SW 1271 (cell line): ENCODE results near the gene PTGDS.
"Not testable (repeated sequence)": the region's sequence is repeated elsewhere in the genome, so short reads cannot be mapped to it uniquely, and the experiment has no call there.

Experiments used
- DNase-seq, 2 experiments: peaks; one replicate each; lab custom pipeline; 2025; lab: John Stamatoyannopoulos, UW

The PTGDS gene

DNA sequence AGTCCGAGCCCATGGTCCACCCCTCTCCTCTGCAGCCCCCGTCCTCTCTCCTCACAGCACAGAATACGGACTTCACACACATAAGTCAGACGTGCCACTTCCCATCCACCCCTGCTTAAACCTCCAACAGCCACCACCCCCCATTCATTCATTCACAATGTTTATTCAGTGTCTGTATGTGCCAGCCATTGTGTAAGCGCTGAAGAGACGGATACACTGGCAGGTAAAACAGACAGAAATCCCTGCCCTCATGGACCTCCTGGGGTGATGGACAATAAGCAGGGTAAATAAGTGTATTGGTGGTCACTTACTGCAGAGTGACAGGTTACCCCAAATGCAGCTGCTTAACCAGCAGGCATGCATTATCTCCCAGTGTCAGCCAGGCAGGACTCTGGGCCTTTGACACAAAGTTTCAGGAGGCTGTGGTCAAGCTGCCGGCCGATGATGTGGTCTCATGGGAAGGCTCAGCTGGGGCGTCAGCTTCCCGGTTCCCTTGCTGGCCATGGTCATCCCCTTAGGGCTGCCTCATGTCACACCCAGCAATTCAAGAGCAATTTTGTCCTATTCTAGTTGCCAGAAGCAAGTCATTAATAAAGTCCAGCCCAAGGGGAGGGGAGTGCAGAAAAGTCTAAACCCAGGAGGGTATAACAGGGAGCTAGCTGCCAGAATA lies 13.1 kb downstream of the PTGDS start:
- DNase-seq = no peak

GRCh38 chr9:136991993-136992818 lies 14.9 kb downstream of the PTGDS start, which contains the start of gene PAXX:
TSS of gene PAXX (plus strand) at chr9:136992422. CDS start at chr9:136992444, 22 bp downstream.
- peak; percentile 75 to 89 for DNase-seq

- no peak for DNase-seq
Measured at GRCh38 chr9:136992819-136993369, 15.6 kb downstream of the PTGDS start.

GRCh38 chr9:136994180-136994887 lies 17.0 kb downstream of the PTGDS start:
- no peak for DNase-seq

DNA sequence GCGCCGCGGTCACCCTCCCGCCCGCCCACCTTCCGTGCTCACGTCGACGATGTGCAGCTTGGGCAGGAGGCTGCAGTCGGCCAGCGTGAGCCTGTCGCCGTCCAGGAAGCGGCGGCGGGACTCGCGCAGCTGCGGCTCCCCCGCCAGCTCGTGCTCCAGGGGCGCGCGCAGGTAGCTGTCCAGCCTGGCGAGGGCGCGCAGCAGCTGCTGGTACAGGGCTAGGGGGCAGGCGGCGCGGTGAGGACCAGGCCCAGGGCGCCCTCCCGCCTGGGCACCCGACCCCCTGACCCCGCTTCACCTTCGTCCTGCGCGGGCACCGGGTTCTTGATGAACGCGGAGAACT lies 17.6 kb downstream of the PTGDS start:
- DNase-seq = no peak

GRCh38 chr9:136995362-136995761 lies 18.1 kb downstream of the PTGDS start:
- DNase-seq = no peak

DNA sequence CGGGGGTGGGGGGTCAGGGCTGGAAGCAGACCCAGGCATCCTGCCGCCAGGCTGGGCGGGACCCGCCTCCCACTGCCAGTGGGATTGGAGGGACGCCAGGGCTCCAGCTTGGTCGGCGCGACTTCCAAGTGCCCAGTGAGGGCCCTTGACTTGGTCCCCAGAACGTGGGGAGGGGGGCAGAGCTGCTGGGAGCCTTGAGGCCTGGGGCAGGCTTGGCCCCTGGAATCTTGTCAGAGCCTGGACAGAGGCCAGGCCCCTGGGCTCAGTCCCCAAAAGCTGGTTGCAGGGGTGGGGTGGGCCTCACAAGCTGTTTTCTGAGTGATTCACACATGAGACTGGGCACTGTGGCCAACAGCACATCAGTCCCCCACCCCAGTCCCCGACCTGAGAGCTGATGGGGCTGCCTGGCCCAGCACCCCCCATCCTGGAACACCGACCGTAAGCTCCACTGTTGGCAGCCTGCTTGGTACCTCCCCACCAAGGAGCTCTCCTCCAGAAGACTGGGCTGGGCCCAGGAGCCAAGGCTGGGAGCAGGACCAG lies 18.5 kb downstream of the PTGDS start:
- DNase-seq = no peak

DNA sequence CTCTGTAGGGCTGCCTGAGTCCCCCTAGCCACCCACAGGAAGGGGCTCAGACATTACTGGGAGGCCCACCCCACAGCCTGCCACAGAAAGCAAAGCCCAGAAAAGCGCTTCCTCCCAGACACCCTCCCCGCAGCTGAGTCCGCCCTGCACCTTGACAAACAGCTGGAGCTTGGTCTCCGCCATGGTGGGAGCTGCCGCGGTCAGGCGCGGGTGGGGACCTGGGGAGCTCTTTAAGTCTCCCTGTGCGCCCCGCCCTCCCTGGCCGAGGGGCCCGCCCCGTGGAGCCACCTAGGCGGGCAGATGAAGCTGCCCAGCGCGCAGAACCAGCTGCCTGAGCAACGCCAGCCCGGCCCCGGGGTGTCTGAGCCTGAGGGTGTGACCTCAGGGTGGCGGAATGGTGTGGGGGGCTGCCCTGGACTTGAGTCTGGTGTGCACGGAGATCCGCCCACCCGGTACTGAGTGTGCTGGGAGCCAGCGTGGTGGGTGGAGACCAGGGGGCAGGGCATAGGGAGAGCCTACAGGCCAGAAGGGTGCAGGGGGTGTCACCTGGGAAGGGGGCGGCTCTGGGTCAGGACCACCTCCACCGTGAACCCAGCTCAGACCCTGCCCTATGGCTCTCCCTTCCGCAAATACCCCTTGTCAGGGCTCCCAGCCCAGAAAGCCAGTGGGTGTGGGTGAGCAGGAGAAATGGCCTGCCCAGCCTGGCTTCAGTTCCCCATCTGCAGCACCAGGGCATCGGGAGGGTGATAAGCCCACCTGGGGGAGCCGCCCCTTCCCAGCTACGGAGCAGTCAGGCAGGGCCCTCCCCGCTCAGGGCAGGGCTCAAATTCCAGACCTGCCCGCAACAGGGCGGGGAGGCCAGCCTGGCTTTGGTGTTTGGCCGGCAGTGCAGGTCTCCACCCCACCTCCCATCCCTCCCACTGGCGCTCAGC lies 19.3 kb downstream of the PTGDS start, which contains the start of gene CLIC3:
TSS of gene CLIC3 (minus strand) at position 208 of the 932 bp plus-strand sequence. CDS start at position 183, 25 bp downstream.
- no peak for DNase-seq

DNA sequence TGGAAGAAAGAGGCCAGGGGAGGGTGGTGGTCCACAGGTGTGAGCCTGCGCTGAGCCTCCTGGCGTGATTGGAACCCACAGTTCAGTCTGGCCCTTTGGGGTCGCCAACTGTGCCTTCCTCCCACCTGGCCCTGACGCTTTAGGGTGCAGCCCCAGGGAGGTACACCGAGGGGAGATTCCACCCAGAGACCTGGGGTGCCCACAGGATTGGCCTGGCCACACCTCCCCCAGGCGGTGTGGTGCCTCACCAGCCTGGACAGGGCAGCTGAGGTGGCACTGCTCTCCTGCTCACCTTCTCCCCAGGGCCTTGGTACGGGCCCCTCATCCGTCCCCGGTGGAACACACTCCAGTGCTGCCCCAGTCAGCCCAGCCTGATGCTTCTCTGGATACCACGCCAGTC lies 20.1 kb downstream of the PTGDS start:
- DNase-seq = no peak

GRCh38 chr9:136997830-136998234 lies 20.5 kb downstream of the PTGDS start:
- no peak for DNase-seq

DNA sequence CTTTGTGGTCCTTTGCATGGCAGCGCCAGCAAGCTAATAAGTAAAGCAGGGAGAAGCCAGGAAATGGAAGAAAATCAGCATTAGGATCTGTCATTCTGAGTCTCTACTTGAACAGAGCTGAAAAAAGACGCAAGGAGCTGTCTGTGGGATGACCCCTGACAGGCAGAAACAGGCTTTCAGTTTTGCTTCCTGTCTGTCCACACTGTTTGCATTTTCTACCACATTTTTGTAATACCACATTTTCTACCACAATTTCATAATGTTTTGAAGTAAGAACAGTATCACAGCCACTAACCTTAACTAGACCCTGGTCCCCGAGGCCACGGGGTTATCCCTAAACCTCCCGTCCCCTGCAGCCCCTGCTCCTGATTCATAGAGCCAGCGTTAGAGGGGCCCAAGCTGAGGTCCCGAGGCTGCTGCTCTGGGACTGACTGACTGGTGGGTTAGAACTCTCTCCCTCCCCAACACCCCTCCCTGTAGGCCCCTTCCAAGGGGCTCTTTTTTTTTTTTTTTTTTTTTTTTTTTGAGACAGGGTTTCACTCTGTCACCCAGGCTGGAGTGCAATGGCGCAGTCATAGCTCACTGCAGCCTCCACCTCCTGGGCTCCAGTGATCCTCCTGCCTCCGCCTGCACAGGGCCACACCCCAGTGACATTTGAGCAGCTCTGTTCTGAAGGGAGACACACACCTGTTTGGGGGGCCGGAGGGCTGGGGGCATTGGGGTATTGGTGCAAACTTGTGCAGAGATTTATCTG lies 23.1 kb downstream of the PTGDS start:
- no peak for DNase-seq

- no peak for DNase-seq
Measured at GRCh38 chr9:137001857-137002645, 24.7 kb downstream of the PTGDS start.

DNA sequence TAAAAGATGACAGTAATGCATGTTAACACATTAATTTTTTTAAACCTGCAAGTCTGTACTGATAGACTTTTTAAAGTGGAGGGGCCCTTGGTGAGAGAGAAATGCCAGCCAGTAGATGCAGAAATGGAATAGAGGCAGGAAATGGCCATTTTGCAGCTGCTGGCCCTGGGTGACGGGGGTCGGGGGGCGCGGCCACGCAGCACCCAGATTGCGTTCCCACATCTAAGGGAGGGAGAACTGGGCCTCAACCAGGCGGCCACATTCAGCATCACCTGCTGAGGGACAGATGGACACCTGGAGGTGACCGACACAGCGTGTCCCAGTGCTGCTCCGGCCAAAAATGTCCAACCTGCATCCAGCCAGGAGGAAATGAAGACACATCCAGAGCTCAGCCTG lies 25.3 kb downstream of the PTGDS start:
- no peak for DNase-seq

DNA sequence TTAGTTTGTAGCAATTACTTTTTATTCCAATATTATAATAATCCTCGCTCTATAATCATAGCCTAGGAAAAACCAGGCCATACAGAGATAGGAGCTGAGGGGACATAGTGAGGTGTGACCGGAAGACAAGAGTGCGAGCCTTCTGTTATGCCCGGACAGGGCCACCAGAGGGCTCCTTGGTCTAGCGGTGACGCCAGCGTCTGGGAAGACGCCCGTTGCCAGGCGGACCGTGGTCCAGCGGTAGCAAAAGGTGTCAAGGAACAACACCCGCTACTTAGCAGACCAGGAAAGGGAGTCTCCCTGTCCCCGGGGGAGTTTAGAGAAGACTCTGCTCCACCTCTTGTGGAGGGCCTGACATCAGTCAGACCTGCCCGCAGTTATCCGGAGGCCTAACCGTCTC lies 27.0 kb downstream of the PTGDS start:
- not testable (repeated sequence) for DNase-seq

- DNase-seq = no peak
Measured at GRCh38 chr9:137006116-137007003, 29.1 kb downstream of the PTGDS start.

- DNase-seq = no peak
Measured at GRCh38 chr9:137007108-137007815, 30.0 kb downstream of the PTGDS start.

DNA sequence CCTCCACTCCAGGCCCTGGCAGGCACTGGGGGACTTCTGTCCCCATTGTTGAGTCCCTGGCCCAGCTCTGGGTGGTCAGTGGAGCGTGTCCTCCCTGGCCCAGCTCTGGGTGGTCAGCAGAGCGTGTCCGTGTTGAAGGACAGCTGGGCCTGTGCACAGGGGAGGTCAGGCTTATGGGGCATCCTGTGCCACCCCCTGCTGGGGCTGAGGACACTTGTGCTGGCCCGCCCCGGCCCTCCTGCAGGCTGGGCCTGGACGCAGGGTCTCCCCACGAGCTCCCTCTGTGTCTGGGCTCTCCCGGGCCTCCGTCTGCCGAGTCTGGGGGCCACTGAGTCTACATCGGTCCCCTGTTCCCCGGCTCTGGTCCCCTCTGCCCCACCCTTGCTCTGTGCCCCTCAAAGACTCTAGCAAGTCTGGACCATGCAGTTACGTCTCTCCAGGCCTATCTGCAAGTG lies 30.5 kb downstream of the PTGDS start:
- DNase-seq = no peak

- DNase-seq = no peak
Measured at GRCh38 chr9:137008312-137008711, 31.0 kb downstream of the PTGDS start.
